GM19025 (cell line): ENCODE data around the gene CPNE5.

Experiments used
- ATAC-seq: cut with Tn5 transposase; IDR thresholded peaks from one replicate; pipeline ENCODE4 v1.9.1; 2021; ENCODE audit warnings: mild to moderate bottlenecking, low read depth, moderate library complexity; ENCODE audit not compliant: unreplicated experiment

CPNE5 gene

GRCh38 chr6:36858407-36858981 lies 19.2 kb upstream of the CPNE5 start:
- ATAC-seq, result no peak

DNA sequence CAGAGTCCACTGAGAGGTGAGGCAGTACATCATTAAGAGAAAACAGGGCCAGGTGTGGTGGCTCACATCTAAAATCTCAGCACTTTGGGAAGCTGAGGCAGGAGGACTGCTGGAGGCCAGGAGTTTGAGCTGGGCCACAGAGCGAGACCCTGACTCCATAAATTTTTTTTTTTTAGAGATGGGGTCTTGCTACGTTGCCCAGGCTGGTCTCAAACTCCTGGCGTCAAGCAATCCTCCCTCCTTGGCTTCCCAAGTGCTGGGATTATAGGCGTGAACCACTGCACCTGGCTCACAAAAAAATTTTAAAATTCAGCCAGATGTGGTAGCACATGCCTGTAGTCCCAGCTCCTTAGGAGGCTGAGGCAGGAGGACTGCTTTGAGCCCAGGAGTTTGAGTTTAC lies 18.1 kb upstream of the CPNE5 start:
- ATAC-seq, result no peak

- no peak for ATAC-seq
These were observed 17.0 kb upstream of the CPNE5 start for GRCh38 chr6:36856277-36856676.

DNA sequence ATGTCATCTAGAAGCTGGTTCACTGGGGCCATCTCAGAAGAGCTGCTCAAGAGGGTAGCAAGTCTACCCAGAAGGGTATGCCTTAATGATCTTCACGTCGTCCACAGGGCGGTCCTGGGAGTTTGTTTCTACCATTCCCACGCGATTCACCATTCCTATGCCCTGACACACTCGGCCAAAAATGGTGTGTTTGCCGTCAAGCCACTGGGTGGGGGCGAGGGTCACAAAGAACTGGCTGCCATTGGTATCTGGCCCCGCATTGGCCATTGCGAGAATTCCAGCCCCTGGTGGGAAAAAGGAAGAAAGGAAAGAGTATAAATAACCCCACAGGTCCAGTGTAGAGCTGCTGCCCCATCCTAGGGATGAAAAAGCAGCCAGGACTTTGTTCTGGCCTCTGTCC lies 16.5 kb upstream of the CPNE5 start:
- ATAC-seq, result no peak

- ATAC-seq, result no peak
These were observed 14.1 kb upstream of the CPNE5 start for GRCh38 chr6:36853325-36853724.

DNA sequence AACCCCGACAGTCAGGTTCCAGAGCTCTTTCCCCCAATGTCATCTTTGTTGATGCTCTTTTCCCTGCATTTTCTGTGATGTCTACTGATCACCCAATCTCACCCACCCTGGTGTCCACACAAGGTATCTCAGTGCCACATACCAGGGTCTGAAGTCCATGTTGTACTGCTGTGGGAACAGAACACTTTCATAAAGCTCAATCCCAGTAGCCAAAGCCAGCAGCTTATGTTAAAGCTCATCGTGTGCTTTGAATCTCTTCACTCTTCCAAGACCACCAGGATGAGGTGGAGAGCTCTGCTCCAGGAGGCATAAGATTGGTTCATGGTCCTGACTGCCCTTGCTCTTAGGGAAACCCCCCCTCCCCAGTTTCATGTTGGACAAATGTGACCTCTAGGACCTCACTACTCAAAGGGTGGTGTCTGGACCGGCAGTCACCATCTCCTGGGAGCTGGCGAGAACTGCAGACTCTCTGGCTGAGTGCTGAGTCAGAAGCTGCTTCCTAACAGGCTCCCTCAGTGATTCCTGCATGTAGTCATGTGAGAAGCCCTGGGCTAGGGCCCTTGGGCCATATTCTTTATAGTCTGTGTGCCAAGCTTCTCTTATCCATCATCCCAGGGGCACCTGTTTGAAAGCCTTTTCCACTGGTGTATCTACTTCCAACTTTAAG lies 13.4 kb upstream of the CPNE5 start:
- ATAC-seq, result no peak

GRCh38 chr6:36851626-36852025 lies 12.4 kb upstream of the CPNE5 start:
- no peak for ATAC-seq

DNA sequence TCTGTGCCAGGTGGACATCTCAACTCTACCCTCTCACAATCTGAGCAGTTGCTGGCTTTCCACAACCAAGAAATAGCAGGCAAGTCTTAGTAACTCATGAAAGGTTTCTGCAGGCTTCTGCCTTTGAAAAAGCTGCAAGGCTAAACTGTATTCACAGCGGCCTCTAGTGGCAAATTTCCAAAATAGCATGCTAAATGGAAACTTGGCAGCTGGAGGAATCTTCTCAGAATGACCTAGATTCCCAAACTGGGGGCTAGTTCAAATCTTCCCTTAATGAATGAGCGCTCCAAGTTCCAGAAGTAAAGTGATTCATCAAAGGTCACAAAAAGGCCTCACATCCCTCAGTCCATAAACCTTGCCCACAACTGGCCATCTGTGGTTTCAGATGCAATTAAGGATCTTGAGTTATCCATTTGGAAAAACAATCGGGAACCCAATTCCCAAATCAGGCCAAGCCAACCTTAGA lies 11.9 kb upstream of the CPNE5 start:
- ATAC-seq, result no peak

- no peak for ATAC-seq
These were observed 10.8 kb upstream of the CPNE5 start for GRCh38 chr6:36850021-36850420.

GRCh38 chr6:36848658-36849441 lies 9.6 kb upstream of the CPNE5 start:
- ATAC-seq, result no peak

DNA sequence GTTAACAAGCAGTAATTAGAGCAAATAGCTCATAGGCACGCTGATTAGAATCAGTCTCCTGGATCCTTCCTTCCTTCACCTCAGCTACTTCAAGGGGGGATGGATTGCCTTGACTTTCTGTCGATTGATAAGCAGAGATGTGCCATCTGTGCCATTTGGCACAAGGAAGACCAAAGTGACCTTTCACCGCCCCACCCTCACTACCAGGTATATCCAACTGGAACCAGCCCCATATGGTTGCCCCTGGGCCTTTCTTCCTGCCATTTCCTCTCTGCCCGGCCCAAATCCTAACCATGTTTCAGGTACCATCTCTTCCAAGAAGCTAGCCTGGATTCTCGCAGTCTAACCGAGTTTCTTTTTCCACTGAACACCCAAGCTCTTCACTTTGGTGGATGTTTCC lies 8.7 kb upstream of the CPNE5 start:
- no peak for ATAC-seq

DNA sequence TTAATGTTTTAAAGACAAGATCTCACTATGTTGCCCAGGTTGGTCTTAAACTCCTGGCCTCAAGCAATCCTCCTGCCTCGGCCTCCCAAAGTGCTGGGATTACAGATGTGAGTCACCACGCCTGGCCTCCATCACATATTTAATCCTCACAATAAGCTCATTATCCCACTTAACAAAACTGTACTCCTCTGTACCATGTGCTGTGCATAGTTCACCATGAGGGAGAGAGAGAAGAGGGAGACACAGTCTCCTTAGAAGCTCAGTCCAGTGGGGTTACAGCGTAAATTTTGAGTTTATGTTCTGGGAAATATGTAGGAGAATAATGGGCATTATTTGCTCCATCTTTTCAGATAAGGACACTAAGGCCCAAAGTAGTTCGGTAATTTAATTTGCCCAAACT lies 7.9 kb upstream of the CPNE5 start:
- ATAC-seq, result no peak

GRCh38 chr6:36845233-36845632 lies 6.0 kb upstream of the CPNE5 start:
- ATAC-seq, result no peak

- ATAC-seq, result no peak
These were observed 5.3 kb upstream of the CPNE5 start for GRCh38 chr6:36844232-36845170.

GRCh38 chr6:36843170-36843569 lies 3.9 kb upstream of the CPNE5 start:
- ATAC-seq, result no peak

DNA sequence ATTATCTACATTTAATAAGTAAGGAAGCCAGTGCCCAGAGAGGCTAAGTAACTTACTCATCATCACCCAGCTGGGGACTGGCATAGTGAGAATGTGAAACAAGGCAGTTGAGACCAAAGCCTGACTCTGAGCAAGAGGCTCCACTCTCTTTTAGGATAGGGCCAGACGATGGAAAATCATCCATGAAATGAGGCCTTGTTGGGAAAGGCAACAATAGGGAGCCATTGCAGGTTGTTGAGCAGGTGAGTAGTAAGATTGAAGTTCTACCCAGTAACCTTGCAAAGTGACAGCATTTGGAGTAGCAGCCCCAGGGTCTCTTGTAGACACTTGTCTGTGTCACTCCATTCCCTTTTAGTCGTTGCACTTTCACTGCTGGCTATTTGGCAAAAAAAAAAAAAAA lies 2.5 kb upstream of the CPNE5 start:
- ATAC-seq, result no peak

- ATAC-seq, result no peak
These were observed 1.5 kb upstream of the CPNE5 start for GRCh38 chr6:36840432-36841403.

GRCh38 chr6:36839749-36840431 lies 646 bp upstream of the CPNE5 start:
- ATAC-seq, result no peak

- ATAC-seq, result no peak
These were observed 1.6 kb downstream of the CPNE5 start for GRCh38 chr6:36837686-36838085.
